Hepatocyte (in vitro differentiated cells): ENCODE results near the gene POLR3GL. TPM values are rescaled to one million over a fixed set of nuclear protein-coding genes. Genes with fewer than 3 reads are reported as not detected.

Source experiments
- DNase-seq: peaks from one replicate; pipeline ENCODE4 v3.0.0-alpha.2; 2016; ENCODE audit warnings: low spot score
- H2AFZ ChIP-seq: fragments of 200-600 bp; sonication (generic); 2 replicates; pipeline ENCODE4 v1.6.0; 2016; ENCODE audit warnings: antibody characterized with exemption, mild to moderate bottlenecking
- H3K27ac ChIP-seq: fragments of 200-600 bp; sonication (generic); 2 replicates; pipeline ENCODE4 v1.5.1; 2016; ENCODE audit warnings: mild to moderate bottlenecking
- H3K27me3 ChIP-seq: fragments of 200-600 bp; sonication (generic); 2 replicates; pipeline ENCODE4 v1.6.1; 2016
- H3K36me3 ChIP-seq: fragments of 200-600 bp; sonication (generic); replicated peaks from 2 replicates; pipeline ENCODE4 v1.5.1; 2016; ENCODE audit warnings: low read depth; ENCODE audit not compliant: insufficient read depth
- H3K4me1 ChIP-seq: fragments of 200-600 bp; sonication (generic); 2 replicates; pipeline ENCODE4 v1.5.1; 2016; ENCODE audit warnings: mild to moderate bottlenecking, moderate library complexity; ENCODE audit not compliant: insufficient read depth
- H3K4me2 ChIP-seq: fragments of 200-600 bp; sonication (generic); 2 replicates; pipeline ENCODE4 v1.6.0; 2016
- H3K4me3 ChIP-seq: fragments of 200-600 bp; sonication (generic); 2 replicates; pipeline ENCODE4 v1.5.1; 2016; ENCODE audit warnings: mild to moderate bottlenecking
- H3K79me2 ChIP-seq: fragments of 200-600 bp; sonication (generic); 2 replicates; pipeline ENCODE4 v1.6.0; 2017; ENCODE audit warnings: mild to moderate bottlenecking
- H3K9me2 ChIP-seq: fragments of 200-600 bp; sonication (generic); replicated peaks from 2 replicates; pipeline ENCODE4 v1.6.0; 2017; ENCODE audit warnings: mild to moderate bottlenecking; ENCODE audit not compliant: insufficient read depth
- H3K9me3 ChIP-seq: fragments of 200-600 bp; sonication (generic); 2 replicates; pipeline ENCODE4 v1.5.1; 2016; ENCODE audit warnings: low read depth, mild to moderate bottlenecking
- H4K20me1 ChIP-seq: fragments of 200-600 bp; sonication (generic); 2 replicates; pipeline ENCODE4 v1.6.0; 2016; ENCODE audit warnings: mild to moderate bottlenecking; ENCODE audit not compliant: insufficient read depth, poor library complexity, severe bottlenecking
- CTCF ChIP-seq: fragments of 200-600 bp; sonication (generic); IDR thresholded peaks from 2 replicates; pipeline ENCODE4 v1.5.1; 2016; ENCODE audit warnings: antibody characterized with exemption, mild to moderate bottlenecking; ENCODE audit not compliant: poor library complexity
- EZH2 ChIP-seq: fragments of 200-600 bp; sonication (generic); IDR thresholded peaks from 2 replicates; pipeline ENCODE4 v1.6.1; 2016; ENCODE audit warnings: antibody characterized with exemption, mild to moderate bottlenecking, borderline replicate concordance
- EZH2phosphoT487 ChIP-seq: fragments of 200-600 bp; sonication (generic); IDR thresholded peaks from one replicate; pipeline ENCODE4 v1.6.1; 2018; ENCODE audit warnings: antibody characterized with exemption, mild to moderate bottlenecking, low read depth, moderate library complexity; ENCODE audit not compliant: unreplicated experiment, severe bottlenecking
- WGBS: methylation state at CpG from one replicate; pipeline ENCODE4 v1.1.6; 2016; ENCODE audit warnings: low lambda C conversion rate; ENCODE audit errors: missing lambda C conversion rate; 5-methylcytosine and 5-hydroxymethylcytosine counted together
- polyA plus RNA-seq: library from polyadenylated mRNA; unstranded; fragments of >200 nt; fragmentation: Nextera tagmentation; extraction: Ambion mirVana; gene quantifications from 2 replicates; pipeline ENCODE4 v1.2.1, GENCODE V29; 2016
- total RNA-seq: library from RNA; depleted of rRNA; stranded (reverse); fragments of >200 nt; gene quantifications from 2 replicates; pipeline ENCODE4 v1.2.3, GENCODE V29; 2014

POLR3GL gene
- total and polyA plus RNA-seq, 2 experiments from 2014 or later, result 10.5 to 27.3 TPM

DNA sequence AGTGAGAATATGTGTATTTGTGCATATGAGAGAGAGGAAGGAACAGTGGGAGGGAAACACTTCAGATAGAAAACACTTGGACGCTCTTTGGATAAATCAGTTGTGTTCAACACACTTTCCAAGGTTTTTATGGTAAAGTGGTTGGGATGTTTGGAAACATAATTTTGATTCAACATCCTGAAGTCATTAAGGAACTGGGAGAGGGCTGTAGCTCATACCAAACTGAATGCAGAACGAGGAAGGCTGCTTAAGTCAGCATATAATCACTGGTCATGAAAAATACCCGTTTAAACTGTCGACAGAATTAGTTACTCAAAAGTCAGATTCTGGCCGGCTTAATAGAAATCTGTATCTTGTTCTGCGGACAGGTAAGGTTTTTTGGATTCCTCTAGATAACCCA is 21.6 kb upstream of the POLR3GL start:
- no peaks in the 10 kb centered on the region for H3K4me1 ChIP-seq

DNA sequence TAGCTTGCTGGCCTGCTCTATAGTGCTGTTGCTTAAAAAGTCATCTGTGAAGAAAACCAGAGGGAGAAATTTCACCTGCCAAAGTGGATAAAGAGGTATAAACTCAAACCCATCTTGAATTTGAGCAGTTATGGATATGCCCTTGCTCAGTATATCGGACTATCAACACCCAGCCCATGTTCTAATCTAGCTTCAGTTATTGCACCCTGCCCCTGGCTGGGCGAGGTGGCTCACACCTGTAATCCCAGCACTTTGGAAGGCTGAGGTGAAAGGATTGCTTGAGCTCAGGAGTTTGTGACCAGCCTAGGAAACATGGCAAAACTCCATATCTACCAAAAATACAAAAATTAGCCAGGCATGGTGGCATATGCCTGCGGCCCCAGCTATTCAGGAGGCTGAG is 20.0 kb upstream of the POLR3GL start:
- Histone ChIP-seq H3K4me2 (no peak overlapping the region), H3K4me1 (no peaks in the 10 kb centered on the region), H3K27me3 (no peaks in the 10 kb centered on the region), H3K79me2 (peaks cover 2% of the 10 kb centered on the region), H3K9me2 (no peaks in the 10 kb centered on the region), H3K36me3 (no peaks in the 10 kb centered on the region), H2AFZ (no peak overlapping the region), H4K20me1 (no peaks in the 10 kb centered on the region), H3K4me3 (no peak overlapping the region), H3K27ac (no peak overlapping the region), H3K9me3 (no peaks in the 10 kb centered on the region)
- no peak for TF ChIP-seq EZH2
- TF ChIP-seq CTCF, result no peak
- TF ChIP-seq EZH2phosphoT487, result no peak
- DNase-seq, result no peak
- 100% methylated on average over 3 of the region's 3 CpGs for WGBS

More for the DNA sequence above, 21.6 kb upstream of the POLR3GL start:
- no peak for TF ChIP-seq CTCF
- no peak for TF ChIP-seq EZH2
- no peak for TF ChIP-seq EZH2phosphoT487
- no peak overlapping the region for H3K4me3 ChIP-seq
- no peak overlapping the region for H3K27ac ChIP-seq
- no peak for DNase-seq
- no peaks in the 10 kb centered on the region for H3K9me3 ChIP-seq
- no peaks in the 10 kb centered on the region for H3K9me2 ChIP-seq
- no peak overlapping the region for H3K4me2 ChIP-seq
- H2AFZ ChIP-seq, result no peak overlapping the region
- peaks cover 2% of the 10 kb centered on the region for H3K79me2 ChIP-seq
- no peaks in the 10 kb centered on the region for H3K27me3 ChIP-seq
- H3K36me3 ChIP-seq, result no peaks in the 10 kb centered on the region
- no peaks in the 10 kb centered on the region for H4K20me1 ChIP-seq
- WGBS, result 85% methylated on average over 6 of the region's 6 CpGs

GRCh38 chr1:145946477-145946986 is 18.0 kb upstream of the POLR3GL start:
- H3K79me2 ChIP-seq, result peaks cover 12% of the 10 kb centered on the region
- DNase-seq, result no peak
- H3K27ac ChIP-seq, result no peak overlapping the region
- no peaks in the 10 kb centered on the region for H3K4me1 ChIP-seq
- no peak overlapping the region for H2AFZ ChIP-seq
- no peak overlapping the region for H3K4me3 ChIP-seq
- H3K36me3 ChIP-seq, result no peaks in the 10 kb centered on the region
- no peaks in the 10 kb centered on the region for H4K20me1 ChIP-seq
- WGBS, result 85% methylated on average over 4 of the region's 4 CpGs
- no peak overlapping the region for H3K4me2 ChIP-seq
- TF ChIP-seq EZH2phosphoT487 (no peak), EZH2 (no peak), CTCF (no peak)
- H3K27me3 ChIP-seq, result no peaks in the 10 kb centered on the region
- H3K9me3 ChIP-seq, result no peaks in the 10 kb centered on the region
- H3K9me2 ChIP-seq, result no peaks in the 10 kb centered on the region
